Glutamatergic neuron (in vitro differentiated cells): ENCODE measurements around the gene SOX15. TPM values are rescaled to one million over a fixed set of nuclear protein-coding genes. Genes with fewer than 3 reads are reported as not detected.
A peak's percentile ranks its signal among the peaks of the same experiment; 100 is the strongest.
"Not testable (repeated sequence)": the region's sequence is repeated elsewhere in the genome, so short reads cannot be mapped to it uniquely, and the experiment has no call there.

Experiments
- DNase-seq: peaks from one replicate; pipeline ENCODE4 v3.0.0; 2022
- H3K27ac Mint-ChIP-seq: one replicate; pipeline ENCODE4 v1.8.0; 2020; ENCODE audit warnings: mild to moderate bottlenecking, mixed read lengths, inconsistent platforms; ENCODE audit not compliant: unreplicated experiment
- H3K27me3 Mint-ChIP-seq: one replicate; pipeline ENCODE4 v1.8.0; 2020; ENCODE audit warnings: mild to moderate bottlenecking, moderate library complexity, mixed read lengths, inconsistent platforms; ENCODE audit not compliant: unreplicated experiment
- H3K36me3 Mint-ChIP-seq: one replicate; pipeline ENCODE4 v1.8.0; 2020; ENCODE audit warnings: mild to moderate bottlenecking, mixed read lengths, inconsistent platforms; ENCODE audit not compliant: unreplicated experiment
- H3K4me1 Mint-ChIP-seq: one replicate; pipeline ENCODE4 v1.8.0; 2020; ENCODE audit warnings: mild to moderate bottlenecking, low read depth, mixed read lengths, inconsistent platforms; ENCODE audit not compliant: unreplicated experiment
- H3K4me3 Mint-ChIP-seq: one replicate; pipeline ENCODE4 v1.8.0; 2020; ENCODE audit warnings: mild to moderate bottlenecking, mixed read lengths, inconsistent platforms; ENCODE audit not compliant: unreplicated experiment
- H3K9me3 Mint-ChIP-seq: one replicate; pipeline ENCODE4 v1.8.0; 2020; ENCODE audit warnings: mild to moderate bottlenecking, moderate library complexity, mixed read lengths, inconsistent platforms; ENCODE audit not compliant: unreplicated experiment
- CTCF ChIP-seq: fragments of 200-600 bp; sonication (generic); IDR thresholded peaks from one replicate; pipeline ENCODE4 v1.5.0; 2021; ENCODE audit not compliant: partially characterized antibody, unreplicated experiment
- total RNA-seq: library from RNA; stranded (reverse); fragmentation: NEBNext Ultra II Directional; extraction: Animal tissue kit (Norgen Biotek cat#: 25700); gene quantifications from one replicate; pipeline ENCODE4 v1.2.1, GENCODE V29; 2021; ENCODE audit not compliant: unreplicated experiment

The SOX15 gene
- total RNA-seq, 1 donor from 2014 or later: 1.7 TPM

DNA sequence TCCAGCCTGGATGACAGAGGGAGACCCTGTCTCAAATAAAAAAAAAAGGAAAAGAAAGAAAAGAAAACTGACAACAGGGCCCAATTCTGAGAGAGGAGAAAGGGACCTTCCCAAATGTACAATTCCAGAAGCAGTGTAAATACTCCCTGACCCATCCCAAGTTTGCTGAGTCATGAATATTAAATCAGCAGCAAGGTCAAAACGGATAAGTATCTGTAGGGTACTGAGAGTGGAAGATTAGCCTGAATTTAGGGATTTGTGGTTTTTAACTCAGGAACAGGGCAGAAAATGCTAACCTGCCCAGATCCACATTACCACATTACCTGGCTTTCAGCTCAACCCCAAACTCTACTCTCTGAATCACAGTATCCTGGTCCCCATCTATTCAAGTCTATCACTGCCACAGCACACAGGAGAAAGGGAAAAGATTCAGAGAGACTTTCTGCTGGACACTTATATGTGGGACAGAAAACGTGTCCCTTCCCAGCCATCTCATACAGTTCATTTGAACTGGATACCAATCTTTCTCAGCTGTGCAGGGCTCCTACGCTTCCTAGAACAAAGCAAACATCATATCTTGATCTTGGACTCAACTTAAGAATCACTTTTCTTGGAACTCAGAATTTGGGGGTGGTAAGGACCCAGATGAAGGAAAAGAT, 21.9 kb upstream of the SOX15 start:
- Mint-ChIP-seq H3K4me3 (peak overlapping the region; percentile 78), H3K4me1 (peaks cover 15% of the 10 kb centered on the region), H3K9me3 (peaks cover 8% of the 10 kb centered on the region), H3K27ac (no peak overlapping the region), H3K36me3 (no peaks in the 10 kb centered on the region), H3K27me3 (peaks cover 11% of the 10 kb centered on the region)
- no peak for DNase-seq
- no peak for TF ChIP-seq CTCF

DNA sequence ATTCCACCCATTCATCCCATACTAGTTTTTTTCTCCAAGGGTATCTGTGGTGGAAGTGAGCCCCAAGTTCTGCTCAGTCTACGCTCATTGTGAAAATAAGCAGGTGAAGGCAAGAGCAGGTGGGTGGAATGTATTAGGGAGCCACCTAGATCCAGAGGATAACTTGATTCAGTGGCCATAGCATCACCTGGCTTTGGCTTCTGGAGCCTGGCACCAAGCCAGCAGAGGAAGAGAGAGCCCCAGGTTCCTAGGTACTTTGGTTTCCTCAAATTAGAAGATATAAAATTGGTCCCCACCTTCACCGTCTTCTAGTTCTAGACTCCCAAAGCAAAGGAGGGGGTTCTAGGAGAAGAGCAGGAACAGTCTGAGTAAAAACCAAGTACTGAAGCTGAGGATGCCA, 20.7 kb upstream of the SOX15 start:
- TF ChIP-seq CTCF: no peak
- H3K4me3 Mint-ChIP-seq: peak overlapping the region; percentile 58
- peaks cover 11% of the 10 kb centered on the region for H3K27me3 Mint-ChIP-seq
- peaks cover 20% of the 10 kb centered on the region for H3K4me1 Mint-ChIP-seq
- no peak overlapping the region for H3K27ac Mint-ChIP-seq
- H3K36me3 Mint-ChIP-seq: no peaks in the 10 kb centered on the region
- DNase-seq: no peak
- peaks cover 8% of the 10 kb centered on the region for H3K9me3 Mint-ChIP-seq

- Mint-ChIP-seq H3K36me3 (peaks cover 10% of the 10 kb centered on the region), H3K4me3 (peak overlapping the region; percentile 63), H3K4me1 (peaks cover 5% of the 10 kb centered on the region), H3K27me3 (no peaks in the 10 kb centered on the region), H3K9me3 (peaks cover 3% of the 10 kb centered on the region), H3K27ac (peak overlapping the region; percentile 63)
- TF ChIP-seq CTCF: no peak
- no peak for DNase-seq
Observed at GRCh38 chr17:7606280-7606679, 16.4 kb upstream of the SOX15 start.

DNA sequence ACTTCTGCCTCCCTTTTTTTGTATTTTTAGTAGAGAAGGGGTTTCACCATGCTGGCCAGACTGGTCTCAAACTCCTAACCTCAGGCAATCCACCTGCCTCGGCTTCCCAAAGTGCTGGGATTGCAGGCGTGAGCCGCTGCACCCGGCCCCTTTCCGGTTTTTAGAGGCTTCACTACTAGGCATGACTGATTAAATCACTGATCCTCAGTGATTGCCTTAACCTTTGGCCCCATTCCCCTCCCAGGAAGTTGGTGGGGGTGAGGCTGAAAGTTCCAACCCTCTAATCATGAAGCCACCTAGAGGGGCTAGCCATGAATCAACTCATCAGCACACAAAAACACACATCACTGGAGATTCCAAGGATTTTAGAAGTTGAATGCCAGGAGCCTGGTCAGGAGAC, 7.7 kb upstream of the SOX15 start:
- DNase-seq, H3K9me3 Mint-ChIP-seq, H3K27ac Mint-ChIP-seq, H3K36me3 Mint-ChIP-seq, H3K4me3 Mint-ChIP-seq, H3K27me3 Mint-ChIP-seq: not testable (repeated sequence)
- peaks cover 13% of the 10 kb centered on the region for H3K4me1 Mint-ChIP-seq

DNA sequence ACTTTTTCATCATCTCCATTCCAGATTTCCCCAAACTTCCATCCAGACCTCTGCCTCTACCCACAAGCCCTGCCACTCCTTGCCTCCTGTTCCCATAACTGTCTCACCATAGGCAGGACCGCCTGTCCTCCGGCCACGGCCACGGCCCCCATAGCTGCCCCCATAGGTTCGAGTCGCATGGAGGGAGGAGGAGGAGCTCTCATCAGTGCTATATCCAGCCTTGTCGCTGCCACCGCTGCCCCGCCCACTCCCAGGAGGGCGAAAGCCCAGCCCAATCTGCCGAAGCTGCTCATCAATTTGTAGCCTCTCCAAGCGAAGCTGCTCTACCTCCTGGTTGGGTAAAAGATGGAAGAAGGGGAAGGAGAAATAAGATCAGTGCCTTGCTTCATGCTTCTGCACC, 3.4 kb upstream of the SOX15 start:
- peak; percentile 64 for DNase-seq
- H3K4me1 Mint-ChIP-seq: peaks cover 15% of the 10 kb centered on the region
- H3K4me3 Mint-ChIP-seq: peak overlapping the region; percentile 17
- H3K27ac Mint-ChIP-seq: peak overlapping the region; percentile 34
- H3K27me3 Mint-ChIP-seq: peaks cover 7% of the 10 kb centered on the region
- H3K9me3 Mint-ChIP-seq: no peaks in the 10 kb centered on the region
- no peak for TF ChIP-seq CTCF
- peaks cover under 1% of the 10 kb centered on the region for H3K36me3 Mint-ChIP-seq
